Heart left ventricle (tissue), 16 donors: ENCODE results near the gene VPS37D. TPM values are rescaled to one million over a fixed set of nuclear protein-coding genes. Genes with fewer than 3 reads are reported as not detected.

Source experiments
- ATAC-seq, 4 donors: fragments of 200-7000 bp; cut with Tn5 transposase; one replicate each; pipeline ENCODE4 v1.9.1; 2020 to 2022; ENCODE audit warnings: moderate library complexity in 4 of 4, mild to moderate bottlenecking in 3 of 4, moderate number of reproducible peaks in 1 of 4
- DNase-seq, 5 donors: peaks; one replicate each; pipeline ENCODE4 v3.0.0-alpha.2; 2020
- H3K27ac ChIP-seq, 12 donors: fragments of 200-600 bp; sonication (generic) in 4 of 12; one replicate each; pipeline versions ENCODE4 v1.5.0 to v1.8.0; 2016 to 2022; ENCODE audit warnings: mild to moderate bottlenecking in 2 of 12
- H3K27me3 ChIP-seq, 9 donors: fragments of 200-600 bp; sonication (generic) in 2 of 9; one replicate each; pipeline versions ENCODE4 v1.5.1 to v1.8.0; 2016 to 2022; ENCODE audit warnings: mild to moderate bottlenecking in 3 of 9
- H3K36me3 ChIP-seq, 9 donors: fragments of 200-600 bp; sonication (generic) in 2 of 9; one replicate each; pipeline versions ENCODE4 v1.5.0 to v1.8.0; 2018 to 2022; ENCODE audit warnings: mild to moderate bottlenecking in 2 of 9
- H3K4me1 ChIP-seq, 12 donors: fragments of 200-600 bp; sonication (generic) in 4 of 12; one replicate each; pipeline versions ENCODE4 v1.5.0 to v1.8.0; 2016 to 2022; ENCODE audit warnings: mild to moderate bottlenecking in 3 of 12
- H3K4me3 ChIP-seq, 12 donors: fragments of 200-600 bp; sonication (generic) in 4 of 12; one replicate each; pipeline versions ENCODE4 v1.5.0 to v1.8.0; 2017 to 2022; ENCODE audit warnings: mild to moderate bottlenecking in 9 of 12, moderate library complexity in 4 of 12
- H3K9me3 ChIP-seq, 12 donors: fragments of 200-600 bp; sonication (generic) in 4 of 12; one replicate each; pipeline versions ENCODE4 v1.5.0 to v1.8.0; 2016 to 2022; ENCODE audit warnings: mild to moderate bottlenecking in 1 of 12
- POLR2A ChIP-seq, 2 donors: fragments of 450-650 bp; IDR thresholded peaks; one replicate each; pipeline ENCODE4 v1.6.1; 2017; ENCODE audit warnings: antibody characterized with exemption in 2 of 2, mild to moderate bottlenecking in 2 of 2, moderate library complexity in 2 of 2
- WGBS, 4 donors: extraction: QIAGEN DNeasy Blood & Tissue Kit in 2 of 4; methylation state at CpG; one replicate each; pipeline versions ENCODE4 v1.1.5 to v1.1.7; 2013 to 2018; 5-methylcytosine and 5-hydroxymethylcytosine counted together
- intact Hi-C, 10 donors: fragments of 100-400 bp; cut with DNase I; formaldehyde crosslinking; loops; one replicate each; pipeline versions ENCODE4 v1.11.1 to v1.14.2; 2022
- polyA plus RNA-seq, 2 donors: library from polyadenylated mRNA; stranded (reverse); fragments of 200-250 nt; gene quantifications; one replicate each; pipeline ENCODE4 v1.2.3, GENCODE V29; 2013
- total RNA-seq, 9 donors: library from RNA; depleted of rRNA in 2 of 9; stranded (reverse); fragments of >200 nt in 2 of 9; fragmentation: NEBNext Ultra II Directional in 3 of 9; extraction: Animal tissue kit (Norgen Biotek cat#: 25700) in 3 of 9; gene quantifications; one replicate each; pipeline versions ENCODE4 v1.1.0 to v1.2.4, GENCODE V29; 2016 to 2023
- TF ChIP-seq, protein P1 (sequence below), 12 donors: fragments of 200-600 bp; sonication (generic) in 4 of 12; IDR thresholded peaks; one replicate each; pipeline versions ENCODE4 v1.5.0 to v1.8.0; 2018 to 2022; ENCODE audit warnings: antibody characterized with exemption in 12 of 12, mild to moderate bottlenecking in 5 of 12
- donor health status: ischemic (EF 13 %, LVEDD 7.1; RV severe dilation, severe dysfunction).
- donor health status: healthy with polysubstance abuse.
- donor health status: DM: no; HTN: yes; CAD: no.
- donor health status: DM: no; HTN: no; CAD: no.
- donor health status: ischemic (EF 25% LVEDD 6.9; RV normal size, moderate dysfunction).
- donor health status: ischemic (EF 25% LVEDD 5.7; RV mildly dilated, moderate dysfunction).
- donor health status: healthy.
- donor health status: DM: yes; HTN: yes; CAD: no.
- donor health status: ischemic (EF 35%, LVEDD 5.7; RV mildly dilated, moderate dysfunction).
- donor health status: nonischemic (EF 11% LVEDD 7.7; RV severe dilation, severe dysfunction).
- donor health status: DM: yes; HTN: yes; CAD: no.
- donor health status: PGD.
- donor health status: ischemic (EF 29% LVEDD 5.4; RV normal size, mild dysfunction).
- donor health status: nonischemic (EF 23%, LVEDD 6.1; RV moderate dilation, normal function).

The VPS37D gene
- total and polyA plus RNA-seq, 11 donors, result 1.1 to 2.9 (median 2.6) TPM

DNA sequence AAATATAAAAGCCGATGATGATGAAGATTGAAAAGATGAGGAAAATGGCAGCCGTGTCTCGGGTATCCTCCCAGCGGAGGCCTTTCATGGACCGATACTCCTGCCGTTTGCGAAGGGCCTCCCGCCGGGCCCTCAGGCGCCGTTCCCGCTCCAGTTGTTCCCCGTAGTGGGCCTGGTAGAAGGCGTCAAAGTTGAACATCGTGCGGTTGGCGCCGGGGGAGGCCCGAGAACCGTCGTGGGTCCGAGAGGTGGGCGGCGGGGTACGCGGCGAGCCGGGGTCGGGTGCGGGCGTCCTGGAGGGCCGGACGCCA, 15.1 kb downstream of the VPS37D start:
- TF ChIP-seq POLR2A (IDR thresholded peaks at IDR 0.05), result no peak
- TF ChIP-seq, protein P1, sequence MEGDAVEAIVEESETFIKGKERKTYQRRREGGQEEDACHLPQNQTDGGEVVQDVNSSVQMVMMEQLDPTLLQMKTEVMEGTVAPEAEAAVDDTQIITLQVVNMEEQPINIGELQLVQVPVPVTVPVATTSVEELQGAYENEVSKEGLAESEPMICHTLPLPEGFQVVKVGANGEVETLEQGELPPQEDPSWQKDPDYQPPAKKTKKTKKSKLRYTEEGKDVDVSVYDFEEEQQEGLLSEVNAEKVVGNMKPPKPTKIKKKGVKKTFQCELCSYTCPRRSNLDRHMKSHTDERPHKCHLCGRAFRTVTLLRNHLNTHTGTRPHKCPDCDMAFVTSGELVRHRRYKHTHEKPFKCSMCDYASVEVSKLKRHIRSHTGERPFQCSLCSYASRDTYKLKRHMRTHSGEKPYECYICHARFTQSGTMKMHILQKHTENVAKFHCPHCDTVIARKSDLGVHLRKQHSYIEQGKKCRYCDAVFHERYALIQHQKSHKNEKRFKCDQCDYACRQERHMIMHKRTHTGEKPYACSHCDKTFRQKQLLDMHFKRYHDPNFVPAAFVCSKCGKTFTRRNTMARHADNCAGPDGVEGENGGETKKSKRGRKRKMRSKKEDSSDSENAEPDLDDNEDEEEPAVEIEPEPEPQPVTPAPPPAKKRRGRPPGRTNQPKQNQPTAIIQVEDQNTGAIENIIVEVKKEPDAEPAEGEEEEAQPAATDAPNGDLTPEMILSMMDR (IDR thresholded peaks at IDR 0.05), result no peak
- Histone ChIP-seq H3K27me3 (no peaks in the 10 kb centered on the region), H3K27ac (peak overlapping the region; percentile 27 to 91 (median 84)), H3K4me3 (peak overlapping the region; percentile 74 to 100 (median 94)), H3K4me1 (peaks cover 7 to 49% (median 31%) of the 10 kb centered on the region in 12 donors), H3K9me3 (no peaks in the 10 kb centered on the region), H3K36me3 (peaks cover 0 to 34% (median 18%) of the 10 kb centered on the region in 9 donors)
- ATAC-seq (no peak), DNase-seq (no peak)
- 0 to 1% (median 1%) methylated on average over 27 to 33 of the region's 33 CpGs for WGBS, 4 donors
- intact Hi-C loops, result loop anchor here in 2 of 10 donors (5.0 kb wide), 2 partner anchors 35 to 55 kb away; partner anchors contain the start of genes STX1A (in 2 of the 2) and ABHD11 (in 1 of the 2)

DNA sequence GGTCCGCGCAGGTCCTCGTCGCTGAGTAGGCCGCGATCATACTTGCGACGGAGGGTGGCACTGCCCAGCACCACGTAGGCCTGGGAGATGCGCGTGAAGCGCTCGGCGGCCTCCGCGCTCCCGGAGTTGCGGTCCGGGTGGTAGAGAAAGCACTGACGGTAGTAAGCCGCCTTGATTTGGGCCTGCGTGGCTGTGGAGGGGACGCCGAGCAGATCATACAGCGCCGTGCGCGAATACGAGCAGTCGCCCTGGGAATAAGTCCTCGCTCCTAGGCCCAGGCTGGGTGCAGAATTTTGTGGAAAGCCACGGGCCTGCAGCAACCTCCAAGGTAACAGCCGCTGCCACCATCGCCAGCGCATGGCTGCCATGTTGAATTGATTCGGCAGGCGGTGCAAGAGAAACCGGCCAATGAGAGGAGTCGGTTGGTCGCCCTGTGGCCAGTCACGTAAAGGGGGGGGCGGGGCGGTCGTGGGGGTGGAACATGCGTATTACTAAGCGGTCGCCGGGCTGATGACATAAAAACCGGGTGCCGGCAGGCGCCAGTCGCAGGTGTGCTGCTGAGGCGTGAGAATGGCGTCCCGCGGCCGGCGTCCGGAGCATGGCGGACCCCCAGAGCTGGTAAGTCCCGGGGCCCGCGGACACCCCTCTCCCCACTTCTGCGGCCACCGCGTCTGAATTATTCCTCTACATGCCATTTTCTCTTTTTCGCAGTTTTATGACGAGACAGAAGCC, 15.6 kb downstream of the VPS37D start, which contains the start of the genes BUD23 and DNAJC30:
TSS of gene BUD23 (plus strand) at position 542 of the 732 bp plus-strand sequence. CDS start at position 571, 29 bp downstream.
TSS of gene DNAJC30 (minus strand) at position 398 of the 732 bp plus-strand sequence. CDS start at position 368, 30 bp downstream.
- H3K36me3 ChIP-seq, result peaks cover 0 to 34% (median 19%) of the 10 kb centered on the region in 9 donors
- no peaks in the 10 kb centered on the region for H3K9me3 ChIP-seq
- ATAC-seq (peak; percentile 95 to 98 (median 98)), DNase-seq (peak; percentile 97 to 99 (median 98))
- peaks cover 7 to 49% (median 31%) of the 10 kb centered on the region in 12 donors for H3K4me1 ChIP-seq
- peak within 1 kb of the TSS; percentile 27 to 91 (median 84) for H3K27ac ChIP-seq
- TF ChIP-seq, protein P1 (IDR thresholded peaks at IDR 0.05), result peak in 3 of 12 donors; percentile 5 to 33 (median 23)
- peak; percentile 22 to 77 for TF ChIP-seq POLR2A (IDR thresholded peaks at IDR 0.05)
- WGBS, 4 donors, result 0% methylated on average over 44 to 68 of the region's 68 CpGs
- no peaks in the 10 kb centered on the region for H3K27me3 ChIP-seq
- peak within 1 kb of the TSS; percentile 74 to 100 (median 94) for H3K4me3 ChIP-seq
- intact Hi-C loops, result loop anchor here in 2 of 10 donors (5.0 kb wide), 2 partner anchors 34 to 54 kb away; partner anchors contain the start of genes STX1A (in 2 of the 2) and ABHD11 (in 1 of the 2)

DNA sequence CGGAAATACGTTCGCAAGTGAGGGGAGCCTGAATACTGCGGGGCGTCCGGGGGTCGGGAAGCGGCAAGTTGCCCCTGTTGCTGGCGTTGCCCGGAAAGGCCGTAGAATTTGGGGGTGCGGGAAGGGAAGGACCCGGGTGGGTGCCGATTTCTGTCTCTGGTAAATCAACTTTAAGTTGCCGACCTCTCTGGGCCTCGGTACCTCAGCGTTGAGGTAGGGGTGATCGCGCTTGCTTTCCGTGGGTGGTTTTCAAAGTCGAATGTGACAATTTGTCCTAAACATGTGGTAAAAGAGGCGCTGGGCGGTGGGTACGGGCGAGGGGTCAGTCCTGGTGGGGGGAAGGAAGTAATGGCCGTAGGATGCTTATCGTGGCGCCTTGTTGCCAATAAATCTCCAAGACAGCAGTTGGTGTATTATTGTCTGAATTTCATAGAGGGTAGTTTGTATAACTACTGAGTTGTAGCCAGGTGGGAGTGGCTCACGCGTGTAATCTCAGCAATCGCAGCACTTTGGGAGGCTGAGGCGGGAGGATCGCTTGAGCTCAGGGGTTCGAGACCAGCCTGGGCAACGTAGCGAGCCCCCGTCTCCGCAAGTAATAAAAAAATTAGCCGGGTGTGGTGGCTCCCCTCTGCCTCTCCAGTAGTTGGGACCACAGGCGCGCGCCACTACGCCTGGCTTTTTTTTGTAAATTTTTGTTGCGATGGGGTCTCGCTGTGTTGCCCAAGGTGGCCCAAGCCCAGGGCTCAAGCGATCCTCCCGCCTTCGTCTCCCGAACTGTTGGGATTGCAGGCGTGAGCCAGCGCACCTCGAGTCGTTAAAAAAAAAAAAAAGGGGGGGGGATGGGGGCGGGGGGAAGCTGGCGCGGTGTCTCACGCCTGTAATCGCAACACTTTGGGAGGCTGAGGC, 16.4 kb downstream of the VPS37D start:
- Histone ChIP-seq H3K27me3 (no peaks in the 10 kb centered on the region), H3K27ac (peak overlapping the region in 11 of 12 donors; percentile 66 to 91 (median 83)), H3K9me3 (no peaks in the 10 kb centered on the region), H3K36me3 (peaks cover 0 to 34% (median 24%) of the 10 kb centered on the region in 9 donors), H3K4me3 (peak overlapping the region; percentile 74 to 100 (median 94)), H3K4me1 (peaks cover 7 to 48% (median 29%) of the 10 kb centered on the region in 12 donors)
- DNase-seq (no peak), ATAC-seq (no peak)
- intact Hi-C loops, result loop anchor here in 2 of 10 donors (5.0 kb wide), 2 partner anchors 33 to 53 kb away; partner anchors contain the start of genes STX1A (in 2 of the 2) and ABHD11 (in 1 of the 2)
- 26 to 35% (median 29%) methylated on average over 58 of the region's 58 CpGs for WGBS, 4 donors
- TF ChIP-seq, protein P1 (IDR thresholded peaks at IDR 0.05), result no peak
- no peak for TF ChIP-seq POLR2A (IDR thresholded peaks at IDR 0.05)
